DMS114 treated with DMSO at 0.1 percent for 48 hours (cell line): ENCODE measurements around the gene PLAGL1.
"Not testable (repeated sequence)": the region's sequence is repeated elsewhere in the genome, so short reads cannot be mapped to it uniquely, and the experiment has no call there.

Source experiments
- DNase-seq: peaks from one replicate; lab custom pipeline; 2025; ENCODE audit not compliant: unreplicated experiment; lab: John Stamatoyannopoulos, UW

PLAGL1 gene, protein sequence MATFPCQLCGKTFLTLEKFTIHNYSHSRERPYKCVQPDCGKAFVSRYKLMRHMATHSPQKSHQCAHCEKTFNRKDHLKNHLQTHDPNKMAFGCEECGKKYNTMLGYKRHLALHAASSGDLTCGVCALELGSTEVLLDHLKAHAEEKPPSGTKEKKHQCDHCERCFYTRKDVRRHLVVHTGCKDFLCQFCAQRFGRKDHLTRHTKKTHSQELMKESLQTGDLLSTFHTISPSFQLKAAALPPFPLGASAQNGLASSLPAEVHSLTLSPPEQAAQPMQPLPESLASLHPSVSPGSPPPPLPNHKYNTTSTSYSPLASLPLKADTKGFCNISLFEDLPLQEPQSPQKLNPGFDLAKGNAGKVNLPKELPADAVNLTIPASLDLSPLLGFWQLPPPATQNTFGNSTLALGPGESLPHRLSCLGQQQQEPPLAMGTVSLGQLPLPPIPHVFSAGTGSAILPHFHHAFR

DNA sequence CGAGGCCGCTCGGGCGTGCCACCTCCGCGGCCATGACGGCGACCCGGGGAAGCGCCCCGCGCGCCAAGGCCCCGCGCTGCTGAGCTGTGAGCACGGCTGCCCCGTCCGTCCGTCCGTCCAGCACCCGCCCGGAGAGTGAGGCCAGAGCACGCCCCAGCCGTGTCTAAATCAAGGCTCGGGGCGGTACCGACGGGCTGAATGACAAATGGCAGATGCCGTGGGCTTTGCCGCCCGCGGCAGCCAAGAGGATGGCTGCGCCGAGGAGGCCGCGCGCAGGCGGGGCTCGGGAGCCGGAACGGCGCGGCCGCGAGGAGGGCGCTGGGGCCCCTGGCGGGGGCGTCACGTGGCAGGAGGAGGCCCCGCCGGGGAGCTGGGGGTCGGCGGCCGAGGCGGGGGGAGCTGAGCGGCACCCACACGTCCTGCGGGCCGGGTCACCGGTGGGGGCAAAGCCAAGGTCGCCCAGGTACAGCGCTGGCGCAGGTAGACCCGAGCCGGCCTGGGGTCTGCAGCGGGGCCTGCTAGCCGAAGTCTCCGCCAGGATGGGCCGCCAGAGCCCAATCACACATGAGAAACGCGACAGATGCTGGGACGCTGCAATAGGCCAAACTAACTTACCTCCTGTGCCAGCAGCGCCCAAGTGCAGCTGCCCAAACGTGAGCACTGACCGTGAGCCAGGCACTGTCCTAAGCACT lies at the start of gene PLAGL1:
Gene PLAGL1, minus strand, starts transcription at position 140 of the 692 bp plus-strand sequence. CDS start 60,123 bp downstream, outside the sequence.
- no peak for DNase-seq

DNA sequence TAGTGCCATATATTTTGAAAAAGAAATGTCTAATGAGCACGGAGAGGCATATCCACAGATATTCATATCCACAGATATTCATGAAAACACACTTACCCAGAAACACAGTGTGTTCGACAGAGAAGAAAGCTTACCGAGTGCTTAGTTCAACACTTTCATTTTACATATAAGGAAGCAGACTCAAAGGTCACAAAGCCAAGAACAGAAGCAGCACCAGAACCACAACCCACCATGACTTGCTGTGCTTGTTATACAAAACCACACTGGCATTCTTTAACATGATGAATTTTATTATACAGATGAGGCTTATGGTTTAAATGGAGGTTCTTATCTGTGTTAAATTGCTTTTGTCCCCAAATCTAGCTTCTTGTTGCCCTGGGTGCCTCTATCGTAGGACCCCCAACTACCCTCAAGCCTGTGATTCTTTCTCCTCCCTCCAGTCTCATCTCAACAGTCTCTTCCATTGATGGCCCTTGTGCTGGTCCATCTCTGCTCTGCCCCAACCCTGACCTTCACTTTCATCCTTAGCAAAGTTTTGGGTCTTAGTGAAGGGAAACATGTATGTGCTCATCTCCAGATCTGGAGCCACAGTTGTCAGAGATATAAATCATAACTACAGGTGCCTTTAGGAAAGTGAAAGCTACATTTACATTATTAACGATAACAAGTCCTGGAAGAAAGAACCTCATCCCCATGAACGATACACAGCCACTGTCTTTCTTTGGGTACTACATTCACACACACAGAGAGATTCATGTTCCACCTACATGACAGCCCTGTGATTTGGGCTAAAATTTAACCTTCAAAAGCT lies 47.3 kb upstream of the PLAGL1 start:
- no peak for DNase-seq

DNA sequence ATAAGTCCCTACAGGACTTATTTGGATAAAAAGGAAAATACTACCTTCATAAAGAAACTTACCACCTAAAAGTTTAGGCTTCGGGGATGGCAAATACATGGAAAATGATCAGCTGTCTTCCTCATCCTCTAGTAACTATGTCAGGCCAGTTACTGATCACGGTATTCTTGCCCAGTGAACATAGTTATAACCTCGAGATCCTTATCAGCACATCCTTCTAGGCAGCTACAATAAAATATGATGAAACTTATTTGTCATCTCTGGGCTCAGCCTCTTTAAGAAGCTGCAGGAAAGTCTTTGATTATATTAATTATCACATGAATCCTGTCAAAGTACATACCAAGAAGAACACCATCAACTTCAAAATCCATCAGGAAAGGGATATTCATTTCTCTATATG lies 45.5 kb upstream of the PLAGL1 start:
- DNase-seq, result no peak

DNA sequence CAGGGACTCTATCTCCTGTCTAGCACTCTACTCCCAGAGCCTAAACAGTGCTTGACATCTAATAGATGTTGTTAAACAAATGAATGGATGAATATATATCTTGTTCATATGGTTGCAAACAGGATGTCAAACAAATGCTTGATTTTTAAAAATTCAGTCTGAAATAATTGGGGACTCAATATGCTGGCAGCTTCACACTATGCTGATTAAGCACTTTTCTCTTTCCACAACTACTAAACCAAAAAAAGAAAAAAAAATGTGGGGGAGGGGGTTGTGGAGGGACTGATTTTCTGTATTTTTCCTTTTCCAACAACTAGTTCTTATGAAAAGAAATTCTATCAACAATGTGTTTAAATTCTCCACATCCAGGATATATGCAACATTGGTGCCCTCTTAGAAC lies 44.4 kb upstream of the PLAGL1 start:
- no peak for DNase-seq

DNA sequence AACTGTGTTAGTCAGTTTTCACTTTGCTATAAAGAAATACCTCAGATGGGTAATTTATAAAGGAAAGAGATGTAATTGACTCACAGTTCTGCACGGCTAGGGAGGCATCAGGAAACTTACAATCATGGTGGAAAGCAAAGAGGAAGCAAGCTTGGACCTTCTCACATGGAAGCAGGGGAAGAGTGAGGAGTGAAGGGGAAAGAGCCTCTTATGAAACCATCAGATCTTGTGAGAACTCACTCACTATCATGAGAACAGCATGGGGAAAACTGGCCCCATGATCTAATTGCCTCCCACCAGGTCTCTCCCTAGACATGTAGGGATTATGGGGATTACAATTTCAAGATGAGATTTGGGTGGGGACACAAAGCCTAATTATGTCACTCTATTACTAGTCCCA lies 41.3 kb upstream of the PLAGL1 start:
- DNase-seq, result no peak

DNA sequence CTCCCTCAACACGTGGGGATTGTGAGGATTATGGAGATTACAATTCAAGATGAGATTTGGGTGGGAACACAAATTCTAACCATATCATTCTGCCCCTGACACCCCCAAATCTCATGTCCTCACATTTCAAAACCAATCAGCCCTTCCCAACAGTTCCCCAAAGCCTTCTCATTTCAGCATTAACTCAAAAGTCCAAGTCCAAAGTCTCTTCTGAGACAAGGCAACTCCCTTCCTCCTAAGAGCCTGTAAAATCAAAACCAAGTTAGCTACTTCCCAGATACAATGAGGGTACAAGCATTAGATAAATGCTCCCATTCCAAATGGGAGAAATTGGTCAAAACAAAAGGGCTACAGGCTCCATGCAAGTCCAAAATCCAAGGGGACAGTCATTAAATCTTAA lies 39.6 kb upstream of the PLAGL1 start:
- no peak for DNase-seq

DNA sequence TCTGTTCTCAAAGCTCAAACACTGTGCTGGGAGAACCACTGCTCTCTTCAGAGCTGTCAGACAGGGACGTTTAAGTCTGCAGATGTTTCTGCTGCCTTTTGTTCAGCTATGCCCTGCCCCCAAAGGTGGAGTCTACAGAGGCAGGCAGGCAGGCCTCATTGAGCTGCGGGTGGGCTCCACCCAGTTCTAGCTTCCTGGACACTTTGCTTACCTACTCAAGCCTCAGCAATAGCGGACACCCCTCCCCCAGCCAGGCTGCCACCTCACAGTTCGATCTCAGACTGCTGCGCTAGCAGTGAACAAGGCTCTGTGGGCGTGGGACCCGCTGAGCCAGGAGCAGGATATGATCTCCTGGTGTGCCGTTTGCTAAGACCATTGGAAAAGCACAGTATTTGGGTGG lies 38.6 kb upstream of the PLAGL1 start:
- not testable (repeated sequence) for DNase-seq

DNA sequence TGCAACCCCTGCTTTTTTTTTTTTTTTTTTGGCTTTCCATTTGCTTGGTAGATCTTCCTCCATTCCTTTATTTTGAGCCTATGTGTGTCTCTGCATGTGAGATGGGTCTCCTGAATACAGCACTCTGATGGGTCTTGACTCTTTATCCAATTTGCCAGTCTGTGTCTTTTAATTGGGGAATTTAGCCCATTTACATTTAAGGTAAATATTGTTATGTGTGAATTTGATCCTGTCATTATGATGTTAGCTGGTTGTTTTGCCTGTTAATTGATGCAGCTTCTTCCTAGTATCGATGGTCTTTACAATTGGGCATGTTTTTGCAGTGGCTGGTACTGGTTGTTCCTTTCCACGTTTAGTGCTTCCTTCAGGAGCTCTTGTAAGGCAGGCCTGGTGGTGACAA lies 36.9 kb upstream of the PLAGL1 start:
- DNase-seq, result not testable (repeated sequence)

DNA sequence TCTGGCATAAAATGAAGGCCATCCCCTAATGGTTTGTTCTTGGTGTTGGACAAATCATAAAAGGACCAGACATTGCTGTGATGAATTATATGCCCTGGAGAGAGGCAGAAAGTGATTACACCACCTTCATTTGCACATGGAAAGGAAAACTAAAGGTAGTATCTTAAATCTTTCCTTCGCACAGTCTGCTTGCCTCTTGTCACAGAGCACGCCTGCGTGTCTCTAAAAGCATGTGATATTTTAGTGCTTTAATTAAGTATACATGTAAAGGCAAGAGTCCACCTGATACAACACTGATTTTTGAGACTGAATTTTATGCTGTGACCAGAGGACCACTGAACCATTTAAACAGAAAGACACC lies 28.8 kb upstream of the PLAGL1 start:
- no peak for DNase-seq

DNA sequence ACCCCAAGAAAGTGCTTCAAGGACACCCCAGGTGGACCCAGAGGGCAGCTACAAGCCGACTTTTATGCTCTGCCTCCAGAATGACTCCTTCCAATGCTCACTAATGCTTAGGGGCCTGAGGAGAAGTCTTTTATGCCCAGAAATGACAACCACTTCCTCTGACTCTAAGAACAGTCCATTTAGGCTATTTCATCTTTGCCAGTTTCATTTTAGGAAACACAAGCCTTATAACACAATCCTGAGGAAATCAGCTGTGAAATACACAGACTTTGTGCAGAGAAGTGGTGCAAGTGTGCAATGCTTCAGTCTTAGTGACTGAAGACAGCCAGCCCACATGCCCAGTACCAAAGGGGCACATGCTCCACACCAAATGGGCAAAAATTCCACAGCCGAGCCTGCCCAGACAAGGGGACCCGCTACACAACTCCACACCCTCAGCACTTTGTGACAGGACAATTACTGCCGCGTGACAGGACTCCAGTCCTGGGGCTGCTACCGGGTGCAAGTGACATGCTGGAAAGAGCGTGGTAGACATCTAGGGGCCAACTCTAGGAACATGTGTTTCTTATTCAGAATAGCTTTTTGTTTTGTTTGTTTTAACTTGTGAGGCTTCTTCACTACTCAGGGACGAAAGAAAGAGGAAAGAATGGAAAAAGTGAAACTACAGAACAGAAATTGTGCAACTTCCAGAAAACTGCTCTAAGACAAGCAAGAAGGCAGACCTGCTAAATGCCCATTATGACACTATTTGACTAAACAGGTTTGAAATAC lies 28.2 kb upstream of the PLAGL1 start:
- DNase-seq, result no peak

DNA sequence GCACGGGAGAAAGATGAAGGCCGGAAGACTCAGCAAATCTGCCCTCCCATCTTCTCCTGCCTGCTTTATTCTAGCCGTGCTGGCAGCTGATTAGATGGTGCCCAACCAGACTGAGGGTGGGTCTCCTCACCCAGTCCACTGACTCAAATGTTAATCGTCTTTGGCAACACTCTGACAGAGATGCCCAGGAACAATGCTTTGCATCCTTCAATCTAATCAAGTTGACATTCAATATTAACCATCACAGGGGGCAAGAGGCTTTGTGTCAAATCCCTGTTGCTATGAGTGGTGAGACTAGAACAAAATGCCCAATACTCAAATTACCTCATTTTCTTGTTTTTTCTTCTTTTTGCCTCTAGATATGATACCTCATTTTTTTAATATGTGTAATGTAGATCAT lies 27.4 kb upstream of the PLAGL1 start:
- DNase-seq, result no peak

DNA sequence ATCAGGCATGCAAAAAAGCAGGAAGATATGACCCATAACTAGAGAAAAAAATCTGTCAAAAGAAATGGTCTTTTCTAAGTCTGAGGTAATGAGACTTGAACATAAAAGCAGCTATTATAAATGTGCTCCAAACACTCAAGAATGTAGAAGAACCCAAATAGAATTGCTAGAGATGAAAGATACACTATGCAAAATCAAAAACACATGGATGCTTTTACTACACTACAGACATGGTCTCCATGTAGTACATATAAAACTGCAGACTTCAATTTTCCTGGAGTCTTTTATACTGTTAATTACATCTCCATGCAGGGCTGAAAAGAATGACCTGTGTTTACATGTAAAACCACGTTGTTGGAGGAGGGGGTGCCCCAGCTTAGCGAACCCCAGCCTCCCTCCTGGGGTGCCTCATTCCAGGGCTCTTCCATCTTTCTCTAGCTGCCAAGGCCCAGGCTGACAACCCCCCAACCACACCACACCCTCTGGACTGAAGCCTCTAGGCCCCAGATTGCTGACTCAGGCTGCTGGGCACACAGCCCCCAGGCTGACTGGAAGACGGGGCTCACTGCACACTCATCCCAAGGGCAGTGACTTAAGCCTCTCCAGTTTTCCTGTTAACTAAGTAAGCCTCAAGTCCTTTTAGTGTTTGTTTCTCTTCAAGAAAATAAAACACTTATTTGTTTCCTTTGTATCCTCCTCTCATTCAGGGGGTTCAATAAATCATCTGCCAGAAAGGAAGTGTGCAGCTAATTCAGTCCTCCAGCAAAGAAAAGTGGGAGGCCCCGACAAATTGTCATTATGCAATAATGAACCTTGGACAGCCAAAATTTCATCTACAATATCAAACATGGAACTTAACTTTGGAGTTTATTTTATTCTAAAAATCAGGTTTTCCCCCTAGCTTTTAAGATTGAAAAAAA lies 26.0 kb upstream of the PLAGL1 start:
- DNase-seq, result no peak

DNA sequence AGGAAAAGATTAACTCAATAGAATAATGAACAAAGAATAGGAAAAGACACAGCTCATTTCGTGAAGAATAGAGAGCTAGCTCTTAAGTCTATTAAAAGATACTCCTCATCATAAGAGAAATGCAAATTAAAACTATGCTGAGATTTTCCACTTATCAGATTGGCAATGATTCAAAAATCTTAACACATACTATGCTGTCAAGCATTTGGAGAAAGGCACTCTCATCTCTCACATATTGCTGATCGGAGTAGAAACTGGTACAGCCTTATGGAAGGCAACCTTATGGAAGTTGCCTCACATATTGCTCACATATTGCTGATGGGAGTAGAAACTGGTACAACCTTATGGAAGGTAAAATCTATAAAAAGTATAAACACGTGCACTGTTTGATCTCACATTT lies 21.4 kb upstream of the PLAGL1 start:
- DNase-seq, result no peak

DNA sequence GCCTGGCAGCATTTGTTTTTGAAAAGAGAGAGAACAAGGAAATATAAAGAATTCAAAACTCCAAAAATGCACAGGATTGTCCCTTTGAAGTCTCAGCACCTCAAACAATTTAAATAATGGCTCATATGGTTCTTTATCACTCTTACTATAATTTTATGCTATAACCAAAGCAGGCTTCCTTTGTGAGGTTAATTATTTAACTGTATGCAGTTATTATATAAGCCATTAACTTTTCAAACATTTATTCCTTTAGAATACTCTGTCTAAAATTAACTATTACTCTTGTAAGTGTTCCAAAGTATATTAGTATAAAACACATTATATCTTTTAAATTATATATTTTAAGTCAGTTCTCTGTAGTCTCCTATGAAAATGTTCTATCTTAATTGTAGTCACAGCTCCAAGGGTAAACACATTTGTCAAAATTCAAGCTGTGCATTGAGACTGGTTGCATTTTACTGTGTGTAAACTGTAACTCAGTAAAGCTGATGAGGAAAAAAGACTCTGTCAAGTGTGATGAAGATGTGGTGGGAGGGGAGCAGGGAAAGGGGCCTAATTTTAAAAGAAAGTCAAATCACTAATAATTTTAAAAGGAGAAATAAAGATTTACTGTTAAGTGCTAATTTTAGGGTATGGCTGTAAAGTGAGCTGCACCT lies 20.0 kb upstream of the PLAGL1 start:
- DNase-seq, result no peak

DNA sequence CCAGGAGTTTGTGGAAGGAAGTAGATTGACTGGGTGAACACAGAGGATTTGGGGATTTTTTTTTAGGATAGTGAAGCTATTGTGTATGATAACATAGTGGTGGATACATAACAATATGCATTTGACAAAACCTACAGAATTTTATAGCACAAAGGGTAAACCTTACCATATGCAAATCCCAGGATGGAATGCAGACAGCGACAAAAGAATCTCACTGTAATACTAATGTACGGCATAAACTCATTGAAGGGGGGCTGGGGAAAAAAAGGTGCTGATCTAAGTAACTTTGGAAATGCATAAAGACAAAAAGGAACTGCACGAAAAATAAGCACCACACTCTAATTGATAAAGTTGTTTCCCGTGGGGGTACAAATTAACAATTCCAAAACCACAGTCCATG lies 15.2 kb upstream of the PLAGL1 start:
- no peak for DNase-seq

DNA sequence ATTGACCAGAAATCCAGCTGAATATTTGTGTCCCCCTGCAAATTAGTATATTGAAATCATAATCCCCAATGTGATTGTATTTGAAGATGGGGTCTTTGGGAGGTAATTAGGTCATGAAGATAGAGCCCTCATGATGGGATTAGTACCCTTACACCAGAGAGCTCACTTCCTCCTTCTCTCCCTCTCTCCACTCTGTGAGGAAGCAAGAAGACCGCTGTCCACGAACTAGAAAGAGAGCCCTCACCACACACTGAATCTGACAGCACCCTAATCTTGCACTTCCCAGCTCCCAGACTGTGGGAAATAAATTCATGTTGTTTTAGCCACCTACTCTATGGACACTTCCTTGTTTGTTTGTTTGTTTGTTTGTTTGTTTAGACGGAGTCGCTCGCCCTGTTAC lies 11.9 kb upstream of the PLAGL1 start:
- DNase-seq, result no peak

DNA sequence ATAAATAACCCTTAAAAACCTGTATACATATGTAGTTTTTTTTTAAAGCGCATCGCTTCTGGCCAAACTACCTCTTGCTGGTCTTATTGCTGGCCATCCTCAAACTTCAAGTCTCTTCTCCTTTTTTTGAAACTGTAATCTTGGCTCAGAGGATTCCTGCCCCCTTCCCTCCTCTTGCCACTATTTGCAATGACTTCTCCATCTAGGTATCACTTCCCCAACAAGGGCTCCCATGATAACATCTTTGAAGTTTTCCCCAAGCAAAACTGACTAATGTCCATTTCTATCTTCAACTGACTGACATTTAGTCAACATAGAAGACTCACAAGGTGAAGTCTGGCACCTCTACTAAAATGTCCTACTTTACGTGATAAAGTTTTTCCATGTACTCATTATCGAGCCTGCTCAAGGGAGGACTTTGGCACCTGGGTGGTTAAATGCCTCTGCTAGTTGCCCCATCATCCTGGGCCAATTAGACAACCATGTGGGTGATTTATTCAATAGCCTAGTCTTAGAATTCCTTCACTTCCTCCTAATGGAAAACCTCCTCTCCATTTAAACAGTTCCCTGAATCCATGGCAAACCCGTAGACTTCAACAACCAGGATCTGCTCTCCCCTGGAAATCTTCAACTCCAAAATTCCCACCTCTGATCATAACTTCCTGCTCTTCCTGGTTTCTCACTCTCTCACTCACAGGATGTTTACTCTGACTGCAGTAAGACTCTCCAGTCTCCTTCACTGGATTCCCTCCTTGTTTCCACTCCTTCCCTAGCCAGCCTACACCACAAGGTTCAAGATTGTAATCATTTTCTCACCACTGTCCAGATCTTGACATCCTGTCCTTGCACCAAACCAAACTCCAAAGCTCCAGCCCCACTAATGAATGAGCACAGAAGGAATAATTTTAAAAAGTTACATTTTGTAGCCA lies 9.4 kb upstream of the PLAGL1 start:
- DNase-seq, result no peak

DNA sequence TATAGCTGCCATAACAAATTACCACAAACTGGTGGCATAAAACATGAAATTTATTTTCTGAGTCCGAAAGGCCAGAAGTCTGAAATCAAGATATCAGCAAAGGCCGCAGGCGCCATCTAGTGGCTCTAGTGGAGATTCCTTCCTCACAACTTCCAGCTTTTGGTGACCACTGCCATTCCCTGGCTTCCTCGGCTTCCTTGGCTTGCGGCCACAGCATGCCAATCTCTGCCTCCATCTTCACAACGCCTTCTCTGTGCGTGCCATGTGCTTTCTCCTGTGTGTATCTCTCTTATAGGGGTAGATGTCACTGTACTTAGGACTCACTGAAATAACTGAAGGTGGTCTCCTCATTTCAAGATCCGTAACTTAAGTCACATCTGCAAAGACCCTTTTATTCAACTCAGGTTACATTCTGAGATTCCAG lies 5.4 kb upstream of the PLAGL1 start:
- DNase-seq, result peak; percentile 27
